Panc1 (cell line): ENCODE data around the gene S100A1.

Experiments used
- POLR2AphosphoS5 ChIP-seq: IDR thresholded peaks from 2 replicates; pipeline ENCODE4 v1.6.1; 2012; ENCODE audit warnings: mild to moderate bottlenecking, low read depth, low read length, moderate library complexity
- TCF7L2 ChIP-seq: IDR thresholded peaks from 2 replicates; pipeline ENCODE4 v1.6.1; 2011; ENCODE audit warnings: mild to moderate bottlenecking, low read depth, low read length, inconsistent platforms
- TF ChIP-seq, protein P1 (sequence below): fragments of 450-650 bp; IDR thresholded peaks from 2 replicates; pipeline ENCODE4 v1.5.1; 2017; ENCODE audit warnings: mild to moderate bottlenecking

DNA sequence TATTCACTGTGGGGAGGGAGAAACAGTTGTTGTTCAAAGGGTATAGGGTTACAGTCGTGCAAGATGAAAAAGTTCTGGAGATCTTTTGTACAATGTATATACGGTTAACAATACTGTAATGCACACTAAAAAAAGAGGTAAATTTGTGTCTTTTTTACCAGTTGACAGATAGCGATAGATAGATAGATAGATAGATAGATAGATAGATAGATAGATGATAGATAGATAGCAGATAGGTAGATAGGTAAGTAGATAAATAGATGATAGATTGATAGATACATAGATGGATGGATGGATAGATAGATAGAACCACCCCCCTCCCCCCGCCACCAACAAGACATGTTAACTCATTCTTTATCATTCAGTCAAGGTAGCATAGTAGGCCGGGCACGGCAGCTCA, 25.5 kb upstream of the S100A1 start:
- no peak for TF ChIP-seq POLR2AphosphoS5
- TF ChIP-seq, protein P1, sequence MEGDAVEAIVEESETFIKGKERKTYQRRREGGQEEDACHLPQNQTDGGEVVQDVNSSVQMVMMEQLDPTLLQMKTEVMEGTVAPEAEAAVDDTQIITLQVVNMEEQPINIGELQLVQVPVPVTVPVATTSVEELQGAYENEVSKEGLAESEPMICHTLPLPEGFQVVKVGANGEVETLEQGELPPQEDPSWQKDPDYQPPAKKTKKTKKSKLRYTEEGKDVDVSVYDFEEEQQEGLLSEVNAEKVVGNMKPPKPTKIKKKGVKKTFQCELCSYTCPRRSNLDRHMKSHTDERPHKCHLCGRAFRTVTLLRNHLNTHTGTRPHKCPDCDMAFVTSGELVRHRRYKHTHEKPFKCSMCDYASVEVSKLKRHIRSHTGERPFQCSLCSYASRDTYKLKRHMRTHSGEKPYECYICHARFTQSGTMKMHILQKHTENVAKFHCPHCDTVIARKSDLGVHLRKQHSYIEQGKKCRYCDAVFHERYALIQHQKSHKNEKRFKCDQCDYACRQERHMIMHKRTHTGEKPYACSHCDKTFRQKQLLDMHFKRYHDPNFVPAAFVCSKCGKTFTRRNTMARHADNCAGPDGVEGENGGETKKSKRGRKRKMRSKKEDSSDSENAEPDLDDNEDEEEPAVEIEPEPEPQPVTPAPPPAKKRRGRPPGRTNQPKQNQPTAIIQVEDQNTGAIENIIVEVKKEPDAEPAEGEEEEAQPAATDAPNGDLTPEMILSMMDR, result no peak
- no peak for TF ChIP-seq TCF7L2
